B cell (primary cell): ENCODE results near the gene MYOCD. TPM values are rescaled to one million over a fixed set of nuclear protein-coding genes. Genes with fewer than 3 reads are reported as not detected.

ENCODE experiments used
- ATAC-seq: fragments of 200-7000 bp; cut with Tn5 transposase; one replicate; pipeline ENCODE4 v1.10.0; 2021; ENCODE audit warnings: low read depth, mild to moderate bottlenecking, moderate number of reproducible peaks, moderate library complexity
- CTCF ChIA-PET: fragments of 350-600 bp; sonication (Branson Sonifier 250); formaldehyde crosslinking; loops from one replicate; lab custom pipeline; 2021; ENCODE audit warnings: antibody characterized with exemption, inconsistent platforms; lab: Charles Lee
- POLR2A ChIA-PET: fragments of 350-600 bp; sonication (Branson Sonifier 250); formaldehyde crosslinking; loops from one replicate; lab custom pipeline; 2021; ENCODE audit warnings: antibody characterized with exemption; lab: Charles Lee
- DNase-seq: peaks from one replicate; pipeline ENCODE4 v3.0.0; 2013
- H2AFZ ChIP-seq: 2 replicates; pipeline ENCODE4 v1.6.1; 2012; ENCODE audit warnings: mild to moderate bottlenecking, low read depth, low read length; ENCODE audit not compliant: insufficient read depth, poor library complexity, severe bottlenecking
- H3K27ac ChIP-seq, 2 donors: 1 replicate in 1 of 2; 2 replicates in 1 of 2; pipeline ENCODE4 v1.5.1; 2012 to 2013; ENCODE audit warnings: low read length in 2 of 2, mild to moderate bottlenecking in 2 of 2, moderate library complexity in 1 of 2
- H3K27me3 ChIP-seq, 4 experiments: fragments of 200-600 bp in 1 of 4; sonication (generic) in 1 of 4; replicated peaks in 1 of 4; 1 replicate in 2 of 4; 2 replicates in 2 of 4; pipeline versions ENCODE4 v1.6.1 to v1.7.0; 2013 to 2016; ENCODE audit warnings: low read length in 3 of 4, mild to moderate bottlenecking in 2 of 4, mixed read lengths in 1 of 4, moderate library complexity in 1 of 4; ENCODE audit not compliant: insufficient read depth in 4 of 4, control insufficient read depth in 3 of 4; ENCODE audit errors: control extremely low read depth in 1 of 4
- H3K36me3 ChIP-seq, 2 experiments: replicated peaks in 1 of 2; 1 replicate in 1 of 2; 2 replicates in 1 of 2; pipeline versions ENCODE4 v1.6.1 to v1.7.1; 2013; ENCODE audit warnings: low read length in 1 of 2; ENCODE audit not compliant: insufficient read depth in 2 of 2, control insufficient read depth in 1 of 2; ENCODE audit errors: control extremely low read depth in 1 of 2, extremely low read depth in 1 of 2
- H3K4me1 ChIP-seq, 2 donors: fragments of 200-600 bp in 1 of 2; sonication (generic) in 1 of 2; 1 replicate in 1 of 2; 2 replicates in 1 of 2; pipeline versions ENCODE4 v1.5.1 to v1.6.1; 2013 to 2017; ENCODE audit warnings: low read length in 2 of 2; ENCODE audit not compliant: control insufficient read depth in 2 of 2, insufficient read depth in 2 of 2
- H3K4me2 ChIP-seq: replicated peaks from 2 replicates; pipeline ENCODE3; 2012; ENCODE audit warnings: mild to moderate bottlenecking, low read depth, low read length; ENCODE audit not compliant: poor library complexity, severe bottlenecking
- H3K4me3 ChIP-seq, 5 experiments: fragments of 200-600 bp in 1 of 5; sonication (generic) in 1 of 5; 1 replicate in 3 of 5; 2 replicates in 2 of 5; pipeline versions ENCODE4 v1.5.1 to v1.7.0; 2011 to 2016; ENCODE audit warnings: low read length in 4 of 5, mild to moderate bottlenecking in 4 of 5, low read depth in 2 of 5, control low read depth in 1 of 5, moderate library complexity in 1 of 5; ENCODE audit not compliant: insufficient read depth in 1 of 5; ENCODE audit errors: control extremely low read depth in 1 of 5, extremely low read depth in 1 of 5
- H3K79me2 ChIP-seq: fragments of 200-600 bp; sonication (generic); one replicate; pipeline ENCODE4 v1.6.0; 2016; ENCODE audit warnings: low read length; ENCODE audit not compliant: control insufficient read depth, insufficient read depth
- H3K9ac ChIP-seq: fragments of 200-600 bp; sonication (generic); 2 replicates; pipeline ENCODE4 v1.6.1; 2017; ENCODE audit warnings: mild to moderate bottlenecking, low read length, moderate library complexity
- H3K9me3 ChIP-seq, 3 donors: one replicate each; pipeline versions ENCODE4 v1.6.1 to v1.7.1; 2013; ENCODE audit warnings: low read length in 2 of 3; ENCODE audit not compliant: control insufficient read depth in 2 of 3, insufficient read depth in 1 of 3; ENCODE audit errors: control extremely low read depth in 1 of 3
- H4K20me1 ChIP-seq: 2 replicates; pipeline ENCODE4 v1.6.0; 2012; ENCODE audit warnings: mild to moderate bottlenecking, low read length; ENCODE audit not compliant: insufficient read depth, control insufficient read depth, poor library complexity, severe bottlenecking
- H3K27ac Mint-ChIP-seq: one replicate; pipeline ENCODE4 v1.8.0; 2021; ENCODE audit warnings: mixed read lengths
- H3K27me3 Mint-ChIP-seq: one replicate; pipeline ENCODE4 v1.8.0; 2021; ENCODE audit warnings: mixed read lengths
- H3K4me1 Mint-ChIP-seq: one replicate; pipeline ENCODE4 v1.8.0; 2021; ENCODE audit warnings: mixed read lengths
- H3K4me3 Mint-ChIP-seq: one replicate; pipeline ENCODE4 v1.8.0; 2021; ENCODE audit warnings: mixed read lengths
- H3K9me3 Mint-ChIP-seq: one replicate; pipeline ENCODE4 v1.8.0; 2022; ENCODE audit warnings: mixed read lengths; ENCODE audit not compliant: insufficient read depth
- EZH2 ChIP-seq: IDR thresholded peaks from 2 replicates; pipeline ENCODE4 v1.6.1; 2012; ENCODE audit warnings: borderline replicate concordance, low read depth, mild to moderate bottlenecking, moderate library complexity, low read length; ENCODE audit not compliant: insufficient read depth, poor library complexity, severe bottlenecking
- WGBS: methylation state at CpG from one replicate; pipeline ENCODE4 v1.1.5; 2013; ENCODE audit warnings: missing lambda C conversion rate; ENCODE audit not compliant: insufficient coverage; 5-methylcytosine and 5-hydroxymethylcytosine counted together
- intact Hi-C: fragments of 100-400 bp; cut with micrococcal nuclease; formaldehyde crosslinking; loops from one replicate; pipeline ENCODE4 v1.10.0; 2022
- polyA plus RNA-seq: library from polyadenylated mRNA; depleted of rRNA; stranded (reverse); fragments of >200 nt; gene quantifications from 2 replicates; pipeline ENCODE4 v1.2.3, GENCODE V29; 2012
- total RNA-seq, 2 donors: library from RNA; stranded (reverse); fragments of 120-200 nt in 1 of 2; gene quantifications; 1 replicate in 1 of 2; 2 replicates in 1 of 2; pipeline versions ENCODE4 v1.2.3 to v1.2.4, GENCODE V29; 2013 to 2022
- TF ChIP-seq, protein P1 (sequence below): fragments of 200-600 bp; IDR thresholded peaks from one replicate; pipeline ENCODE4 v1.8.0; 2022; ENCODE audit warnings: antibody characterized with exemption, mild to moderate bottlenecking

Gene MYOCD
- total and polyA plus RNA-seq, 2 donors (not counting 1 experiment from before 2014, with no cell fraction given), result 0.32 TPM; not detected in 1

DNA sequence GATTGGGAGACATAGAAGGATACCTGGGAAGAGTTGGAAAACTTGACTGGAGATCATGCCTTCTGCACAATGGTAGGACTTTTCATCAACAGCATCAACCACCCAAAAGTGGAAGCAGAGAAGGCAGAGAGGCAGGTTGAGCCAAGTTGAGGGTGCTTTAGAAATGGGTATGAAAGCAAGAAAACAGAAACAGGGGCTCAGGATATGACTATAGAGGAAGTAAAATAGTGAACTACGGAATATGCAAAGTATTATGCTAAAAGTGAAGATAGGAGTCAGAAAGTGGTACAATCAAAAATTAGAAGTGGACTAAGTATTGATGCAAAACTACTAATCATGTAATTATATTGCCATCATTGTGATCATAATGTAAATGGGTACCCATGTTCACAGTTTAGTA lies 107.5 kb downstream of the MYOCD start:
- Mint-ChIP-seq H3K4me3 (no peak overlapping the region), H3K9me3 (no peaks in the 10 kb centered on the region), H3K27ac (no peak overlapping the region), H3K4me1 (no peaks in the 10 kb centered on the region), H3K27me3 (no peaks in the 10 kb centered on the region)
- Histone ChIP-seq H3K4me1 (peaks cover 0 to 3% of the 10 kb centered on the region in 2 donors), H3K9me3 (no peaks in the 10 kb centered on the region), H2AFZ (no peak overlapping the region), H3K27ac (no peak overlapping the region), H3K79me2 (no peaks in the 10 kb centered on the region), H3K4me3 (no peak overlapping the region), H3K4me2 (no peak overlapping the region), H4K20me1 (no peaks in the 10 kb centered on the region), H3K9ac (no peak overlapping the region), H3K27me3 (no peaks in the 10 kb centered on the region), H3K36me3 (no peaks in the 10 kb centered on the region)
- POLR2A ChIA-PET, result no interaction called here
- DNase-seq, result peak; percentile 8
- intact Hi-C loops, result no loop called here
- TF ChIP-seq, protein P1, sequence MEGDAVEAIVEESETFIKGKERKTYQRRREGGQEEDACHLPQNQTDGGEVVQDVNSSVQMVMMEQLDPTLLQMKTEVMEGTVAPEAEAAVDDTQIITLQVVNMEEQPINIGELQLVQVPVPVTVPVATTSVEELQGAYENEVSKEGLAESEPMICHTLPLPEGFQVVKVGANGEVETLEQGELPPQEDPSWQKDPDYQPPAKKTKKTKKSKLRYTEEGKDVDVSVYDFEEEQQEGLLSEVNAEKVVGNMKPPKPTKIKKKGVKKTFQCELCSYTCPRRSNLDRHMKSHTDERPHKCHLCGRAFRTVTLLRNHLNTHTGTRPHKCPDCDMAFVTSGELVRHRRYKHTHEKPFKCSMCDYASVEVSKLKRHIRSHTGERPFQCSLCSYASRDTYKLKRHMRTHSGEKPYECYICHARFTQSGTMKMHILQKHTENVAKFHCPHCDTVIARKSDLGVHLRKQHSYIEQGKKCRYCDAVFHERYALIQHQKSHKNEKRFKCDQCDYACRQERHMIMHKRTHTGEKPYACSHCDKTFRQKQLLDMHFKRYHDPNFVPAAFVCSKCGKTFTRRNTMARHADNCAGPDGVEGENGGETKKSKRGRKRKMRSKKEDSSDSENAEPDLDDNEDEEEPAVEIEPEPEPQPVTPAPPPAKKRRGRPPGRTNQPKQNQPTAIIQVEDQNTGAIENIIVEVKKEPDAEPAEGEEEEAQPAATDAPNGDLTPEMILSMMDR, result no peak
- TF ChIP-seq EZH2, result no peak
- CTCF ChIA-PET, result no interaction called here
- peak; percentile 33 for ATAC-seq
- no CpG with 5 or more reads among the region's 1 CpG for WGBS

DNA sequence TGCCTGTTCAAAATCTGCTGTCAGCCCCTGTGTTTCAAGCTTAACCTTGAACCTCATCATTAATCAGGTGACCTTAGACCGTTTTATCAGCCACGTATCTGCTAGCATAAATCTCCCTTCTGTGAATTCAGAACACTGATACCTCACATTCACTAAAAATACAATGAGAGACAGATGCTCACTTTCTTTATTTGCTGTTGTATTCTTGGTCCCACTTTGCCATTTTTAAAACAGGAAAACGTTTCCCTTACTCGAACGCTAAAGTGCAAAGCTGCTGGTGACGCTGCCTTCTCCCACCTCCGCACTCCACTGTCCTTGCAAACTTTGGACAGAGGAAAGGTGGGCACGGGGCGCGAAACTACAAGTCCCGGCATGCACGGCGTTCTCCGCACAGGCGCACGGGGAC lies 123.4 kb downstream of the MYOCD start:
- Mint-ChIP-seq H3K4me1 (peaks cover 10% of the 10 kb centered on the region), H3K27ac (peak overlapping the region; percentile 29), H3K4me3 (peak overlapping the region; percentile 80), H3K9me3 (no peaks in the 10 kb centered on the region), H3K27me3 (peaks cover 32% of the 10 kb centered on the region)
- Histone ChIP-seq H3K79me2 (no peaks in the 10 kb centered on the region), H3K9me3 (no peaks in the 10 kb centered on the region), H2AFZ (peak overlapping the region; percentile 69), H3K4me1 (peaks cover 10 to 11% of the 10 kb centered on the region in 2 donors), H3K4me3 (peak overlapping the region in 3 of 5 experiments; percentile 42 to 60 (median 52)), H4K20me1 (no peaks in the 10 kb centered on the region), H3K27ac (no peak overlapping the region), H3K4me2 (peak overlapping the region; percentile 71), H3K27me3 (peaks cover 0 to 29% (median 7%) of the 10 kb centered on the region in 4 experiments), H3K9ac (peak overlapping the region; percentile 62), H3K36me3 (no peaks in the 10 kb centered on the region)
- POLR2A ChIA-PET, result interaction anchor here (0.6 kb wide), 2 partner anchors 143 to 158 kb away, joined by 3 read pairs; no protein-coding TSS in a partner anchor
- 3% methylated on average over 15 of the region's 16 CpGs for WGBS
- CTCF ChIA-PET, result interaction anchor here (1.0 to 1.6 kb wide), 2 partner anchors 214 to 243 kb away, joined by 3 to 6 read pairs; no protein-coding TSS in a partner anchor
- TF ChIP-seq EZH2, result no peak
- TF ChIP-seq, protein P1, result no peak
- ATAC-seq, result peak; percentile 81
- no peak for DNase-seq
- intact Hi-C loops, result loop anchor here (10.0 kb wide), 1 partner anchor 226 kb away; the partner anchor contains the start of gene ELAC2
